ENCODE measurements around the gene SLC24A3. TPM values are rescaled to one million over a fixed set of nuclear protein-coding genes. Genes with fewer than 3 reads are reported as not detected.

The SLC24A3 gene
- total RNA-seq, 1 donor from 2014 or later = 0.10 TPM

DNA sequence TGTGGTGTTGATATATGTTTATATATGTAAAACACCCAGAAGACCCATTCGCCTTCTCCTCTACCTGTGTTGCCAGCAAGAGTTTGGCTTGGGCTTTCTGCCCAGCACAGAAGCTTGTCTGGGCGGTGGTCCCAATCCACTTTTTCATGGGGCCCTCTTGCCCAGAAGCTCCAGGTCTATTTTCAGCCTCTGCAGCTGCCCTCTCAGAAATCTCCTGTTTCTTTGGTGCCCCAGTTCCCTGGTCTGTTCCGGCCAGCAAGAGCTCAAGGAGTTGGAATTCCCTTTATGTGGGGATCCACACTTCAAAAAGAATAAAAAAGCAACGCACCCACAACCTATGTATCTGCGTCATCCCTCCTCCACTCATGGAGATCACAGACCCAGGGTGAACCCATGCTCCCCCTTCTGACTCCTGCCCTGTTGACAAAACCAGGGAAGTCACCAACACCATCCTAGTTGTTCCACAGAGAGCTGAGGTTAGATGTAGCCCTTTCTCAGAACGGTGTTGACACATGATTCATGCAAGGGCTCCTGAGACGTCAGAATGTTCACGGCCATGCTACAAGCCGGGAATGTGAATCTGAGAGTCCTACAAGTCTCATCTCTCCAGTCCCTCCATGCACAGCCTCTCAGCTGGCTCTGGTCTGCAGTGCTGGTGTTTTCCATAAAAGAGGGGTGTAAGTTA, 388.8 kb downstream of the SLC24A3 start:
- Mint-ChIP-seq H3K4me3 (ENCODE audit: unreplicated experiment) (no peak overlapping the region), H3K27me3 (ENCODE audit: low read depth) (peaks cover 9% of the 10 kb centered on the region), H3K27ac (ENCODE audit: unreplicated experiment) (no peak overlapping the region), H3K4me1 (ENCODE audit: low read depth) (no peaks in the 10 kb centered on the region), H3K36me3 (ENCODE audit: low read depth) (no peaks in the 10 kb centered on the region), H3K9me3 (ENCODE audit: low read depth) (no peaks in the 10 kb centered on the region)
- DNase-seq (ENCODE audit: low spot score) = no peak
- TF ChIP-seq, protein P1, sequence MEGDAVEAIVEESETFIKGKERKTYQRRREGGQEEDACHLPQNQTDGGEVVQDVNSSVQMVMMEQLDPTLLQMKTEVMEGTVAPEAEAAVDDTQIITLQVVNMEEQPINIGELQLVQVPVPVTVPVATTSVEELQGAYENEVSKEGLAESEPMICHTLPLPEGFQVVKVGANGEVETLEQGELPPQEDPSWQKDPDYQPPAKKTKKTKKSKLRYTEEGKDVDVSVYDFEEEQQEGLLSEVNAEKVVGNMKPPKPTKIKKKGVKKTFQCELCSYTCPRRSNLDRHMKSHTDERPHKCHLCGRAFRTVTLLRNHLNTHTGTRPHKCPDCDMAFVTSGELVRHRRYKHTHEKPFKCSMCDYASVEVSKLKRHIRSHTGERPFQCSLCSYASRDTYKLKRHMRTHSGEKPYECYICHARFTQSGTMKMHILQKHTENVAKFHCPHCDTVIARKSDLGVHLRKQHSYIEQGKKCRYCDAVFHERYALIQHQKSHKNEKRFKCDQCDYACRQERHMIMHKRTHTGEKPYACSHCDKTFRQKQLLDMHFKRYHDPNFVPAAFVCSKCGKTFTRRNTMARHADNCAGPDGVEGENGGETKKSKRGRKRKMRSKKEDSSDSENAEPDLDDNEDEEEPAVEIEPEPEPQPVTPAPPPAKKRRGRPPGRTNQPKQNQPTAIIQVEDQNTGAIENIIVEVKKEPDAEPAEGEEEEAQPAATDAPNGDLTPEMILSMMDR (IDR thresholded peaks at IDR 0.05) = no peak

DNA sequence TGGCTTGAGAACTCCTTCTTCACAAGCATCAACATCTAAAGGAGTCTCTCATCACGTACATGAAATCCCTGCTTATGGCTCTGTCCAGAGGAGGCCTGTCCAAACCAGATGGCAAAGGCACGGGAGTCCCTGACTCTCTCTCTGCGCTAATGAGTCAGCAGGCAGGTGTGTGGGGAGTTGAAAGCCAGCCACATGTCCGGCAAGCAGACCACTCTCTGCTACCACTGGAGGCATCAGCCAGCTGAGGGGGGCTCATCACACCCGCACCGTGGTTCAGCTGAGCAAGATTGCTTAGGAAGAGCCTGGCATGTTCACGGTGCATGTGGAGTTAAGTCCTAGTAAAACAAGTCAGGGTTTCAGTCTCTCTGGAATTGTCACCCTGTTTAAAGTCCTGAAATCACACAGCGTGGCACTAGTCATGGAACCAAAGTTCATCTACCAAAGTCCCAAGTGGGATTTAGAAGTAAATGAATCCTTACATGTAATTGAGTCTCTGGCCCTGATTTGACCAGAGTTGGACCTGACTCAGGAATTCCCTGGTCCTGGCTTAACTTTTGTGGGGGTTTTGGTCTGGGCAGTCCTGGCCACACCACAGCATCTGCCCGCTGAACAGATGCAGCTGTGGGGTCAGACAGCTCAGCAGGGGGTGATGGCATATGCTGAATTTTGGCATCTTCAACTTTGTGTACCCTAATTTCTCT, 390.4 kb downstream of the SLC24A3 start:
- DNase-seq (ENCODE audit: low spot score) = no peak
- H3K27ac Mint-ChIP-seq (ENCODE audit: unreplicated experiment) = no peak overlapping the region
- H3K36me3 Mint-ChIP-seq (ENCODE audit: low read depth) = no peaks in the 10 kb centered on the region
- TF ChIP-seq, protein P1 (IDR thresholded peaks at IDR 0.05) = no peak
- no peak overlapping the region for H3K4me3 Mint-ChIP-seq (ENCODE audit: unreplicated experiment)
- no peaks in the 10 kb centered on the region for H3K4me1 Mint-ChIP-seq (ENCODE audit: low read depth)
- no peaks in the 10 kb centered on the region for H3K9me3 Mint-ChIP-seq (ENCODE audit: low read depth)
- peaks cover 9% of the 10 kb centered on the region for H3K27me3 Mint-ChIP-seq (ENCODE audit: low read depth)

DNA sequence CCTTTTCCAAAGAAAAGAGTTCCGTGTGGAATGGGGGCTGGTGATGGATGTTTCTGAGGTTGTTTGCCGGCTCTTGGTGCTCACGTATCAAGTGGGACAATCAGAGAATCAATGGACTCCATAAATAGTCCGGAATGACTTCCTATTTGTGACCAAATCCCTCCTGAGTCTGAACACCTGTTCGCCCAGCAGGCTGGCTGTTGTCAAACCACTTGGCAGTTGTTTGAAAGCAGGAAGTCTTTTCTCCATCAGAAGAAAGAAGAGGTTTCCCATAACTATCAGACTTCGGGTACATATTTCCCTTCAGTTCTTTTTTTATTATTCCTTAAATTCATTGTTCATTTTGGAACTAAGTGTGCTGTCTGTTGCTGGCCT, 390.9 kb downstream of the SLC24A3 start:
- TF ChIP-seq, protein P1 (IDR thresholded peaks at IDR 0.05) = no peak
- DNase-seq (ENCODE audit: low spot score) = no peak
- H3K4me1 Mint-ChIP-seq (ENCODE audit: low read depth) = no peaks in the 10 kb centered on the region
- H3K4me3 Mint-ChIP-seq (ENCODE audit: unreplicated experiment) = no peak overlapping the region
- no peaks in the 10 kb centered on the region for H3K36me3 Mint-ChIP-seq (ENCODE audit: low read depth)
- H3K27ac Mint-ChIP-seq (ENCODE audit: unreplicated experiment) = no peak overlapping the region
- no peaks in the 10 kb centered on the region for H3K9me3 Mint-ChIP-seq (ENCODE audit: low read depth)
- peaks cover 12% of the 10 kb centered on the region for H3K27me3 Mint-ChIP-seq (ENCODE audit: low read depth)

DNA sequence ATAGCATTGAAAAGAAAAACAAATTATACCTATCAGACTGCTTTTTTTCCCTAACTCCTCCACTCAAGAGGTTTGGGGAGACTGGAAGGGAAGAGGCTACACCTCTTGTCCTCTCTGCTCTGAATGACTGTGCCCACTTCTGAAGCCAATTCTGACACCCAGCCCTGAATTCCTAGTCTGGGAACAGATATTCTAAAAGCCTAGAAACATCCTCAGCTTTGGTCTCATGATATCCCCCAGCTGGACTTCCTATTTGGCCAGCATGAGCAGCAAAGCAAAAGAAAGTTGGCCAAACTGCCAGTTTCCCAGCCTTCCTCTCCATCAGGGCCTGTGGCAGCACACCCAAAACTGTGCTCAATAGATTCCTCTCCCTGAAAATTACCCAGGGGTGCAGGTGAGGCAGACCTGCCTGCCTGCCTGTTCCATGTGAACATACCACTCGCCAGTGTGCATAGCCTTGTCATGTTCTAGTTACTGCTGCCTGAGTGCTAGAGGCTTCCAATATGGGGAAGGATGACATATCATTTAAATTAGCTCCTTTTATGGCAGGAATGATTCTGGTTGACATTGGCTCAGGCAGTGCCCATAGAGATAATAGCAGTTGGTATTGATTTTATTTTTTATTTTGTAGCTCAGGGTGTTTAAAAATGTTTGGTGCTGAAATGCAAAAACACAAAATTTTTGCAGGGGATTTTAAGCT, 393.5 kb downstream of the SLC24A3 start:
- no peak overlapping the region for H3K4me3 Mint-ChIP-seq (ENCODE audit: unreplicated experiment)
- no peaks in the 10 kb centered on the region for H3K36me3 Mint-ChIP-seq (ENCODE audit: low read depth)
- no peaks in the 10 kb centered on the region for H3K9me3 Mint-ChIP-seq (ENCODE audit: low read depth)
- peaks cover 18% of the 10 kb centered on the region for H3K27me3 Mint-ChIP-seq (ENCODE audit: low read depth)
- no peak overlapping the region for H3K27ac Mint-ChIP-seq (ENCODE audit: unreplicated experiment)
- no peak for DNase-seq (ENCODE audit: low spot score)
- TF ChIP-seq, protein P1 (IDR thresholded peaks at IDR 0.05) = no peak
- no peaks in the 10 kb centered on the region for H3K4me1 Mint-ChIP-seq (ENCODE audit: low read depth)

DNA sequence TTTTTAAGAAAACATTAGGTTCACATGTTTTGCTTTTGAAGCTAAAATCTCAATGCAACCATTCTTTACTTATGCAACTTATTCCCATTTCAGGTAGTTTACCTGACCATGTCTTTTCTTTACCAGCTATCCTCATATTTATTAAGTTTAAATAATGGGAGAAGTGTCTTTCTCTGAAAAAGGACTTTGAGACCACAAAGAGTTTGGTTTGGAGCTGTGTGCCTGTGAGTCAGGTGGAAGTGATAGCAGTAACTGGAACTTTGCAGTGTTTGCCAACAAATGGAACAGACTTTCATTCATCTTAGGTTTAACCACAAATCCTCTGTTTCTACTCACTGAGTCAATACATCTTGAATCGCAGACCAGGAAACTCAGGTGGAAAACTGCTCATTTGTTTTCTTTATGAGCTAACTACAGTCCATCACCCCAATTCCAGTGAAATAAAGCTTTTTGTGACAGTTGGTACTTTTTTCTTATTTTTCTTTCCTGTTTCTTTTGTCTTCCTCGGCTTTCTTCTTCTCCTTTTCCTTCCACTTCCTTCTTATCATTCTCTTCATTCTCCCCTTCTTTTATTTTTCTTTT, 397.3 kb downstream of the SLC24A3 start:
- Mint-ChIP-seq H3K9me3 (ENCODE audit: low read depth) (no peaks in the 10 kb centered on the region), H3K4me3 (ENCODE audit: unreplicated experiment) (no peak overlapping the region), H3K27ac (ENCODE audit: unreplicated experiment) (no peak overlapping the region), H3K4me1 (ENCODE audit: low read depth) (no peaks in the 10 kb centered on the region), H3K36me3 (ENCODE audit: low read depth) (no peaks in the 10 kb centered on the region), H3K27me3 (ENCODE audit: low read depth) (peaks cover 25% of the 10 kb centered on the region)
- no peak for DNase-seq (ENCODE audit: low spot score)
- TF ChIP-seq, protein P1 (IDR thresholded peaks at IDR 0.05) = no peak

All from chondrocyte (in vitro differentiated cells).